NCI-H187 (cell line): ENCODE data around the gene SNF8.

Experiments used
- DNase-seq, 2 experiments: peaks; one replicate each; lab custom pipeline; 2025; lab: John Stamatoyannopoulos, UW

The SNF8 gene

DNA sequence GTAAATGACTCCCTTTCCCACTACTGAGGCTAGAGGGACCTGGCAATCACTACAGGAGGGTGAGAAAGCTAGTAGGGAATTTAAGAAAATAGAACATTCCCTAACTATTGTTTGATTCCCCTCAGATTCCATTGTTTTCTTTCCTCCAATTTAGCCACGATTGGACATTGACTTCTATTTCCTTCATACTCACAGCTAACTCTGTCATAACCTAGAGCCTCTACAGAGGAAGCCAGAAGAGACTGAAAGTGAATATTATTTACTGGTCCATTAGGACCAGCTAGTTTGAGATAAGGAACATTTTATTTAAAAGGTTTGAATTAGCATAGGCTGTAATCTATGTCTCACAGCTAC lies 14.9 kb downstream of the SNF8 start:
- DNase-seq = no peak

- no peak for DNase-seq
Measured at GRCh38 chr17:48928876-48929811, 15.5 kb downstream of the SNF8 start.

- DNase-seq = no peak
Measured at GRCh38 chr17:48927978-48928745, 16.5 kb downstream of the SNF8 start.

DNA sequence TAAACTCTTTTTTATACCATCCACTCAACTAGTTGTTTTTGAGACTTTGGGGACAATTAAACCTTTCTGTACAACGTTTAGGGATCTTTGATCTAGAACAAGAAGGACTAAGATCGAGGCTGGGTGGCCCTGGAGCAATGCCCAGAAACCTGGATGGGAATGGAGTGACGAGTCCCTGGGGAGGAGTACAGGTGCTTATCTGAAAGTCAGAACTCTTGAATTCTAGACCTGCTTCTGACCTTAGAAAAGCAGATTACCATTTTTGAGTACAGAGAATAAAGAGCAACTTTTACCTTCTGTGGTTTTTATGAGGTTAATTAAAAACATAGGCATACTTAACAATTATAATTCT lies 18.7 kb downstream of the SNF8 start:
- DNase-seq = no peak

- DNase-seq = no peak
Measured at GRCh38 chr17:48925251-48925990, 19.2 kb downstream of the SNF8 start.

GRCh38 chr17:48915459-48916282 lies 29.0 kb downstream of the SNF8 start:
- no peak for DNase-seq

DNA sequence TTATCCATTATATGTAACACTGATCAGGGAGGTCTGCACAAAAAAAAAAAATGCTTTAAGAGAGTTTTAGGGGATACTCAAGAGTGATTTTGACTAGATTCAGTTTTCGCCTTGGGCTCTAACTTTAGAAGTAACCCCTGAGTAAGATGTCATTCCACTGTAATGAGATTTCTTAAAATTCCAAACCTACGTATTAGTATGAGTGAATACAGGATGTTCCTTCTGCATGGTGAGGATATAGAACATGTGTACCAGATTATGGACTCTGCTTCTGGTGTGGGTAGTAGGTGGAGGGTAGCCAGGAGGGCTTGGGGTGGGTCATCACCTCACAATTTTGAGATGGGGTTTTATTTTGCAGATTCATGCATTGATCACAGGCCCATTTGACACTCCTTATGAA lies 32.2 kb downstream of the SNF8 start:
- DNase-seq = no peak

- no peak for DNase-seq
Measured at GRCh38 chr17:48910370-48910769, 34.3 kb downstream of the SNF8 start.

DNA sequence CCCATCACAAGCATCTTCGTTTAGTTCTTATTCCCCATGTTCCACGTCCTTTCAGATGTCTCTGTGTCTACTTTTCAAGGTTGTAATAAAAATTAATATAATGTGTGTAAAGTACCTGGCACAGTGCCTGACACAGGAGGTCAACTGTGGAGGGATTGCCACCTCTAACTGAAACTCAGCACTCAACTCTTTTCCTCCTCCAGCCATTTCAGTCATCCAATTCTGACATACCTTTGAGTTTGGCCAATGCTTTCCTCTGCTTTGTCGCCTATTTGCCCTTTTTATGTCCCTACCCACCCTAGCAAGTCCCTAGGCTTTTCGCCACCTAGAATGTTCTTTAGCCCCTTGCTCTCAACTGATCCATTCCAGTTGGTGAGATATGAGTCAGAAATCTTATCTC lies 34.9 kb downstream of the SNF8 start:
- no peak for DNase-seq

DNA sequence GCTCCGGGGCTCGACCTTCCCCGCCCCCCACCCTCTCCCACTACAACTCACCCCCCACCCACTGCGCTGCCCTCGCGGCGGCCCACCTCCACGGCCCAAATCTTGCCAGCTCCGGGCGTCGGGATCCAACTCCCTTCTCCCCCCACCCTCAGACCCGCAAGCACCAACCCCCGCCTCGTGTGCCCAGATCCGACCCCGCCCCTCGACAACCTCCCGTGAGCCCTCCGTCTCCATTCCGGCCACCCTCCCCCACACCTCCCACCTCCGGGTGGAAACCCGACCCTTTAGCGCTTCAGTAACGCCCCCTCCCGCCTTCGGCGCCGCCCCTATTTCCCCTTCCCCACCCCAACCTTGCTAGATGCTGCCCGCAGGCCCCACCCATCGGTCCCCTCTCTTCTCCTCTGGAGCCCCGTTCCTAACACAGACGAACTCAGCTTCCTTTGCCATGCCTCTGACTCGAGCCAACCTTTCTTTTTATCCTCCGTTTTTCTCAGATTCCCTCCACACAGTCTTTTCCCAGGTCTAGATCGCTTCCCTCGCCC lies 35.7 kb downstream of the SNF8 start:
- DNase-seq = peak; percentile 19 to 67

DNA sequence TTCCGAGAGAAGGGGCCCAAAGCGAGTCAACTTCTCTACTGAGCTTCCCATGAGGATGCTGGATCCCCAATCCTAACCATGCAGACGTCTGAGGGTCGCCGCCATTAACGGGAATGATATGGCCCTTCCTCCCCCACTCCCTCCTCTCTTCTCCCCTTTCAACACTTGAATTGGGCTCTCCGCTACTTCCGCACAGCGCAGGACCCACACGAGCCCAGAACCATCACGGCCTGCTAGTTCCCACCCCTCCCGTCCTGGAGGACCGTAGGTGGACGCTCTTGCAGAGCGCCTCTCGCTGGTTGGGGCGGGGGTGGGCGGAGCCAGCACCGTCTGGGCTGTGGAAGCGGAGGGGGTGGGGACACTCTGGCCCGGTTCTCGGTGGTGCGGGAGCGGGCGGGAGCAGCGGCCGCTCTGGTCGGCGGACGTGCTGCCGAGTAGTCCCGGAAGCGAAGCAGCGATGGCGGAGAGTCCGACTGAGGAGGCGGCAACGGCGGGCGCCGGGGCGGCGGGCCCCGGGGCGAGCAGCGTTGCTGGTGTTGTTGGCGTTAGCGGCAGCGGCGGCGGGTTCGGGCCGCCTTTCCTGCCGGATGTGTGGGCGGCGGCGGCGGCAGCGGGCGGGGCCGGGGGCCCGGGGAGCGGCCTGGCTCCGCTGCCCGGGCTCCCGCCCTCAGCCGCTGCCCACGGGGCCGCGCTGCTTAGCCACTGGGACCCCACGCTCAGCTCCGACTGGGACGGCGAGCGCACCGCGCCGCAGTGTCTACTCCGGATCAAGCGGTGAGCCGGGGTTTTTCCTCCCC lies 36.4 kb downstream of the SNF8 start, which contains the start of gene UBE2Z:
UBE2Z (plus strand) TSS at position 361 of the 797 bp plus-strand sequence; CDS start at position 458, 97 bp downstream.
- DNase-seq = peak; percentile 89 to 93

- DNase-seq = no peak
Measured at GRCh38 chr17:48907713-48908046, 37.0 kb downstream of the SNF8 start.

DNA sequence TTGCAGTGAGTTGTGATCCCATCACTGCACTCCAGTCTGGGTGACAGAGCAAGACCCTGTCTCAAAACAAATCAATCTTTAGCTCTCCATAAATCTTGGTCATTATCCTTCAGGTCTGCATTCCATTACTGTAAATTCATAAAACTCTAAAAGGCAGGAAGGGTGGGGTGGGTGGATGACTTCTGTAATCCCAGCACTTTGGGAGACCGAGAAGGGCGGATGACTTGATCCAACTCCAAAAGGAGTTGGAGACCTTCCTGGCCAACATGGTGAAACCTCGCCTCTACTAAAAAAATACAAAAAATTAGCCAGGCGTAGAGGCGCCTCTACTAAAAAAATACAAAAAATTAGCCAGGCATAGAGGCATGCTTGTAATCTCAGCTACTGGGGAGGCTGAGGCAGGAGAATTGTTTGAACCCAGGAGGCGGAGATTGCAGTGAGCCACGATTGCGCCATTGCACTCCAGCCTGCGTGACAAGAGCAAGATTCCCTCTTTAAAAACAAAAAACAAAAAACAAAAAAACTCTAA lies 38.6 kb downstream of the SNF8 start:
- no peak for DNase-seq

DNA sequence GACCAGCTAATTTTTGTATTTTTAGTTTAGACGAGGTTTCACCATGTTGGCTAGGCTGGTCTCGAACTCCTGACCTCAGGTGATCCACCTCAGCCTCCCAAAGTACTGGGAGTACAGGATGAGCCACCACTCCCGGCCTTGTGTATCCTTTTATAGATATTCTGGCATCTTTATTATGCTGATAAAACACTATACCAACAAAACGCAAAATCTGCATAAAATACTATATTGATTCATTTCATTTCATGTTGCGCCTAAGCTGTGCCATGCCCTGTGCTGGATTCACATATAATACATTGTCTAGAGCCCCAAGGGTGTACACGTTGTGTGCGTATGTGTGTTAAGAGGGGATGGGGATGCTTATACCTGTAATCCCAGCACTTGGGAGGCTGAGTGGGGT lies 40.2 kb downstream of the SNF8 start:
- DNase-seq = no peak

DNA sequence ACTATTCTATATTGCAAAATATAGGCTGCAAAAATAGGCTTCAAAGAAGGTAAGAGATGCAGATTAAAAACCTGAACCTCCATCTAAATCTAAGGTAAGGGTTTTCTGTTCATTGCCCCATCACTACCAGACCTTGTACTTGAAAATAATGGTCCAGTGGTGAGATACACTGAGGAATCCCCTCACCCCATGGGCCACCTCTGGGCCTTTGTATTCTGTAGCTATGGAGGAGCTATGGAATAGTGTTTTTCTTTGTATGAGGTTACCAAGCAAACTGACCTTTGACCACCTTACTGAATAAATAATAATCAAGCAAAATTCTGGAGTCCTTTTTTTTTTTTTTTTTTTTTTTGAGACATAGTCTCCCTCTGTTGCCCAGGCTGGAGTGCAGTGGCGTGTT lies 41.2 kb downstream of the SNF8 start:
- DNase-seq = no peak

DNA sequence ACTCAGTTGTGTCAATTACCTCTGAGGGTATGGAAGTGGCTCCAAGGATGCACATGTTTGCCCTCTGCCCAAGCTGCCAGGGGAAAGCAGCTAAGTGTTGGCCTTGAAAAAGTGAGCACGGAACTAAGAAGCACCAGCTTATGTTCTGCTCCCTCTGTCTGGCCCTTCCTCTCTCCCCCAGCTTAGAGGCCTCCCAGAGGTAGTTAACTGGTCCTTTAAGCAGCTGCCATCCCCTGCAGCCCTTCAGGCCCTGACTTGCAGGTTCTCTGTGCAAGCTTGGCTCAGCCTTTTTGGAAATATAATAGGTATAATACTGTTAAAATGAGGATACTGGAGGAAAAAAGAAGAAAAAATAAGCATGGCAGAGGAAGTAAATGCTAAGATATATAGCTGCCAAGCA lies 43.4 kb downstream of the SNF8 start:
- DNase-seq = no peak

DNA sequence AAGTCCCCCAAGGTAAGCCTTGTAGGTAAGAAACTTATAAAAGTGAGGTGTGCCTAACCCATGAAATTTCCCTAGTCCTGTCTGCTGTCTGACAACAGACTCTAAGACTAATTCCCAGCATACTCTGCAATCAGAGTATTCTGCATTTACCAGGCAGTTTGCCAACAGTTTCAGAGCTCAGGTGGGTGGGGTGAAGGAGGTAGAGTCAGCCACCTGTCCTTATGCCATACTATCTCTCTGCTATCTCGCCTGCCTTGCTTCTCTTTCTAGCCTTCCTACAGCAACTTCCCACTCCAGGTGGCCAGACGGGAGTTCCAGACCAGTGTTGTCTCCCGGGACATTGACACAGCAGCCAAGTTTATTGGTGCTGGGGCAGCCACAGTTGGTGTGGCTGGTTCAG lies 49.8 kb downstream of the SNF8 start:
- DNase-seq = no peak

DNA sequence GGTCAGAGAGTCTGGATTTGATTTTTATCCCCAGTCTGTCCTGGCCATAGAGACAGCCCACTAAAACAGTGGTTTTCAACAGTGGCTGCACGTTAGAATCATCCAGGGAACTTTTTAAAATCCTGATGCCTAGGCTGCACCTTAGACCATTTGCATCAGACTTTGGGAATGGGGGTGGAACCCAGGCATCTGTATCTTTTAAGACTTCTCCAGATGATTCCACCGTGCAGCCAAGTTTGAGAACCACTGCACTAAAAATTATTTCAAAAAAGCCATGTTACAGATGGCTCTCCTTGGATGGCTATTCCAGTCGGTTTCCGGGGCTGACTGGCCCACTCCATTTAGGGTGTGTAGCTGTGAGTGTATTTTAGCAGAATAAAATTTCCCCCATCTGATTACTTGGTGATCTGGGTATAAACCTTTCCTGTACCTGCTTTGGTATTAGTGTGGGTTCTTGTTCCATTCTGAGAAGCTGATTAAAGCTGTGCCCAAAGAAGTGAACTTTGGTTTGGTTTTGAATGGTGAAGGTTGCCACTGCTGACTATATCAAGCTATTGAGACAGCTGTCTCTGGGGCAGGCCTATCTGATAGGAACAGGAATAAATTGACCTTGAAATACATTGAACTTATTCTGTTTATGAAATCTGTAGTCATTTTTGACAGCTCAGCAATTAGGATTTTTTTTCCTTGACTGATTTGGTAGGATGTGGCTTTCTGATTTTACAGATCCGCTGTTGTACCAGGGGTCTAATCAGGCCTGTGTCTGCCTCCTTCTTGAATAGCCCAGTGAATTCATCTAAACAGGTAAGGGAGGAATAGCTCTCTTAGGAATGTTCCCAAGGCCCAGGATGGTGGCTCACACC lies 50.8 kb downstream of the SNF8 start:
- no peak for DNase-seq

- no peak for DNase-seq
Measured at GRCh38 chr17:48892940-48893645, 51.5 kb downstream of the SNF8 start.
